NOMO-1 (cell line): ENCODE results near the gene WASL.
"Not testable (repeated sequence)": the region's sequence is repeated elsewhere in the genome, so short reads cannot be mapped to it uniquely, and the experiment has no call there.

Source experiments
- DNase-seq, 2 experiments: peaks; one replicate each; lab custom pipeline; 2025; ENCODE audit not compliant: unreplicated experiment in 2 of 2; lab: John Stamatoyannopoulos, UW

The WASL gene

GRCh38 chr7:123737168-123737674, 11.6 kb downstream of the WASL start:
- not testable (repeated sequence) for DNase-seq

GRCh38 chr7:123735539-123735938, 13.3 kb downstream of the WASL start:
- DNase-seq: no peak

GRCh38 chr7:123734498-123734897, 14.3 kb downstream of the WASL start:
- no peak for DNase-seq

GRCh38 chr7:123732413-123733091, 16.3 kb downstream of the WASL start:
- no peak for DNase-seq

GRCh38 chr7:123729218-123729578, 19.6 kb downstream of the WASL start:
- no peak for DNase-seq

- DNase-seq: no peak
Observed at GRCh38 chr7:123727071-123727837, 21.5 kb downstream of the WASL start.

GRCh38 chr7:123725586-123726171, 23.1 kb downstream of the WASL start:
- DNase-seq: no peak

GRCh38 chr7:123724817-123725253, 24.0 kb downstream of the WASL start:
- DNase-seq: no peak

- no peak for DNase-seq
Observed at GRCh38 chr7:123723913-123724312, 24.9 kb downstream of the WASL start.

- not testable (repeated sequence) for DNase-seq
Observed at GRCh38 chr7:123720527-123720926, 28.3 kb downstream of the WASL start.

GRCh38 chr7:123719197-123719721, 29.5 kb downstream of the WASL start:
- no peak for DNase-seq

GRCh38 chr7:123718773-123719172, 30.0 kb downstream of the WASL start:
- no peak for DNase-seq

- no peak for DNase-seq
Observed at GRCh38 chr7:123717689-123718088, 31.1 kb downstream of the WASL start.

GRCh38 chr7:123716877-123717276, 31.9 kb downstream of the WASL start:
- DNase-seq: no peak

GRCh38 chr7:123715799-123716198, 33.0 kb downstream of the WASL start:
- DNase-seq: no peak

- no peak for DNase-seq
Observed at GRCh38 chr7:123715198-123715597, 33.6 kb downstream of the WASL start.

- no peak for DNase-seq
Observed at GRCh38 chr7:123714296-123715080, 34.3 kb downstream of the WASL start.

- DNase-seq: no peak
Observed at GRCh38 chr7:123712619-123713018, 36.2 kb downstream of the WASL start.

GRCh38 chr7:123711832-123712293, 36.9 kb downstream of the WASL start:
- DNase-seq: no peak

- DNase-seq: no peak
Observed at GRCh38 chr7:123710683-123711082, 38.1 kb downstream of the WASL start.

- no peak for DNase-seq
Observed at GRCh38 chr7:123709525-123709924, 39.3 kb downstream of the WASL start.
